ENCODE results near the gene OSBPL3. TPM values are rescaled to one million over a fixed set of nuclear protein-coding genes. Genes with fewer than 3 reads are reported as not detected.

Gene OSBPL3
- total RNA-seq, 1 experiment from 2014 or later = 8.6 TPM

DNA sequence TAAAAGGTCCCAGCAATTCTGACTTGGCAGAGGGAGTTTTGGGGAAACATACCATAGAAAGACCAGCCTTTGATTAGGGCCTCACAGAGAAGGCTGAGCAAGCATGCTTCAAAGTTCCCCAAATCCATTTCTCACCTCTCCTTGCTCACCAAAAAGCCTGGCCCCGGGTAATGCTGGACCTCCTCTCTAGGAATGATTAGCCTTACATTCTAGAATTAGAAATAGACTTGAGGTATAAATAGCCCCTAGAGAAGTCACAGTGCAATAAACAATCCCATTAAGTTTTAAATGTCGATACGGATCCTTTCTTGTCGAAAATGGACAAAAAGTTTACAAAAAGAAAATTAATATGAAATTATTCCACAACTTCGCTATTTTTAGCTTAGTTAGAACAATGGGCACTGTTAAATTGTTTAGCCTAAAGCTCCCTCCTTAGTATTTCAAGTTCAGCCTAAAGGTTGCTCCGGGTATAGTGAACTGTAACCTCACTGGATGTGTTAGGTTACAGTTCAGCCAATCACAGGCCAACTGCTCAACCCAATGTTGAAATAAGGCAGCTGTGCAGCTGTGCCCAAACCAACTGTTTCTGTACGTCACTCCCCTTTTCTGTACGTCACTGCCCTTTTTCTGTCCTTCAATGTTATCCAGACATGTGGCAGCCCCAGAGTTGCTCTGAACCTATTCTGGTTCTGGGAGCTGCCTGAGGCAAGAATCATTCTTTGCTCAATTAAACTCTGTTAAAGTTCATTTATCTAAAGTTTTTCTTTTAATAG lies 214.8 kb downstream of the OSBPL3 start:
- no peaks in the 10 kb centered on the region for H3K79me1 ChIP-seq (ENCODE audit: insufficient read depth, low read depth, low read length, poor library complexity, severe bottlenecking)
- no peak overlapping the region for H3K4me2 ChIP-seq (ENCODE audit: insufficient read depth, insufficient read length, low read length)
- H3K14ac ChIP-seq (ENCODE audit: insufficient read depth, low read length) = no peak overlapping the region
- no peak overlapping the region for H2BK12ac ChIP-seq (ENCODE audit: insufficient read length, low read depth, low read length)
- H3K56ac ChIP-seq (ENCODE audit: insufficient read length, low read depth, low read length) = no peak overlapping the region
- H3K9me3 Mint-ChIP-seq = no peaks in the 10 kb centered on the region
- H3K27me3 ChIP-seq (ENCODE audit: insufficient read depth, low read length) = no peaks in the 10 kb centered on the region
- H3K18ac ChIP-seq (ENCODE audit: insufficient read length, low read depth, low read length) = no peak overlapping the region
- H2BK15ac ChIP-seq (ENCODE audit: low read depth, low read length) = no peak overlapping the region
- H3K79me2 ChIP-seq (ENCODE audit: insufficient read depth, low read length) = no peaks in the 10 kb centered on the region
- H4K5ac ChIP-seq (ENCODE audit: insufficient read length, low read depth, low read length) = no peak overlapping the region
- no peak overlapping the region for H4K8ac ChIP-seq (replicated peaks; ENCODE audit: insufficient read length, low read depth, low read length)
- no peak overlapping the region for H2BK5ac ChIP-seq (ENCODE audit: insufficient read length, low read length)
- no peak overlapping the region for H2AK5ac ChIP-seq (ENCODE audit: insufficient read length, low read length)
- H4K91ac ChIP-seq (ENCODE audit: insufficient read length, low read depth, low read length) = no peak overlapping the region
- no peaks in the 10 kb centered on the region for H3K23me2 ChIP-seq (ENCODE audit: insufficient read length, low read depth, low read length, poor library complexity, severe bottlenecking)
- H2BK120ac ChIP-seq (ENCODE audit: low read depth, low read length, poor library complexity, severe bottlenecking) = no peak overlapping the region
- H2AFZ ChIP-seq (ENCODE audit: low read length) = no peak overlapping the region
- TF ChIP-seq, protein P1, sequence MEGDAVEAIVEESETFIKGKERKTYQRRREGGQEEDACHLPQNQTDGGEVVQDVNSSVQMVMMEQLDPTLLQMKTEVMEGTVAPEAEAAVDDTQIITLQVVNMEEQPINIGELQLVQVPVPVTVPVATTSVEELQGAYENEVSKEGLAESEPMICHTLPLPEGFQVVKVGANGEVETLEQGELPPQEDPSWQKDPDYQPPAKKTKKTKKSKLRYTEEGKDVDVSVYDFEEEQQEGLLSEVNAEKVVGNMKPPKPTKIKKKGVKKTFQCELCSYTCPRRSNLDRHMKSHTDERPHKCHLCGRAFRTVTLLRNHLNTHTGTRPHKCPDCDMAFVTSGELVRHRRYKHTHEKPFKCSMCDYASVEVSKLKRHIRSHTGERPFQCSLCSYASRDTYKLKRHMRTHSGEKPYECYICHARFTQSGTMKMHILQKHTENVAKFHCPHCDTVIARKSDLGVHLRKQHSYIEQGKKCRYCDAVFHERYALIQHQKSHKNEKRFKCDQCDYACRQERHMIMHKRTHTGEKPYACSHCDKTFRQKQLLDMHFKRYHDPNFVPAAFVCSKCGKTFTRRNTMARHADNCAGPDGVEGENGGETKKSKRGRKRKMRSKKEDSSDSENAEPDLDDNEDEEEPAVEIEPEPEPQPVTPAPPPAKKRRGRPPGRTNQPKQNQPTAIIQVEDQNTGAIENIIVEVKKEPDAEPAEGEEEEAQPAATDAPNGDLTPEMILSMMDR (conservative IDR thresholded peaks at IDR 0.05) = no peak
- H3K4me3 Mint-ChIP-seq = no peak overlapping the region
- H3K9ac ChIP-seq (ENCODE audit: extremely low read depth, insufficient read length, low read length) = no peak overlapping the region
- no peak for DNase-seq
- H3K9me3 ChIP-seq (ENCODE audit: control insufficient read depth, low read depth, low read length) = no peaks in the 10 kb centered on the region
- H3K4me1 ChIP-seq (ENCODE audit: insufficient read depth, low read length) = no peaks in the 10 kb centered on the region
- no peak overlapping the region for H3K27ac ChIP-seq (ENCODE audit: insufficient read length, low read depth, low read length)
- no peak overlapping the region for H3T11ph ChIP-seq (ENCODE audit: low read length)
- H3K27me3 Mint-ChIP-seq (ENCODE audit: low read depth) = peaks cover 14% of the 10 kb centered on the region
- no CpG with 5 or more reads among the region's 8 CpGs for WGBS (ENCODE audit: extremely low coverage, insufficient read length, low lambda C conversion rate)
- no peak overlapping the region for H2BK20ac ChIP-seq (ENCODE audit: low read depth, low read length, poor library complexity, severe bottlenecking)
- peaks cover 5 to 8% of the 10 kb centered on the region in 2 experiments for H3K4me1 Mint-ChIP-seq
- no peak overlapping the region for H3K23ac ChIP-seq (ENCODE audit: insufficient read length, low read depth, low read length)
- H3K4ac ChIP-seq (ENCODE audit: low read depth, low read length) = no peak overlapping the region
- no peak overlapping the region for H3K27ac Mint-ChIP-seq
- no peaks in the 10 kb centered on the region for H3K36me3 Mint-ChIP-seq (ENCODE audit: insufficient read depth in 1 of 3, low read depth in 3 of 3)
- H4K20me1 ChIP-seq (ENCODE audit: control insufficient read depth, insufficient read depth, insufficient read length) = no peaks in the 10 kb centered on the region

Measured in H9 (cell line).